AG09319 (cell line): Measurements from ENCODE around the gene C1QTNF1.

Experiments
- DNase-seq: peaks from one replicate; pipeline ENCODE4 v3.0.0-alpha.2; 2010; ENCODE audit warnings: low read depth; ENCODE audit errors: extremely low read depth
- TF ChIP-seq, protein P1 (sequence below): IDR thresholded peaks from 2 replicates; pipeline ENCODE4 v1.5.1; 2011; ENCODE audit warnings: low read depth, mild to moderate bottlenecking, inconsistent platforms, low read length, moderate library complexity

Gene C1QTNF1

GRCh38 chr17:79078476-79079190, 54.7 kb downstream of the C1QTNF1 start:
- DNase-seq: no peak
- TF ChIP-seq, protein P1, sequence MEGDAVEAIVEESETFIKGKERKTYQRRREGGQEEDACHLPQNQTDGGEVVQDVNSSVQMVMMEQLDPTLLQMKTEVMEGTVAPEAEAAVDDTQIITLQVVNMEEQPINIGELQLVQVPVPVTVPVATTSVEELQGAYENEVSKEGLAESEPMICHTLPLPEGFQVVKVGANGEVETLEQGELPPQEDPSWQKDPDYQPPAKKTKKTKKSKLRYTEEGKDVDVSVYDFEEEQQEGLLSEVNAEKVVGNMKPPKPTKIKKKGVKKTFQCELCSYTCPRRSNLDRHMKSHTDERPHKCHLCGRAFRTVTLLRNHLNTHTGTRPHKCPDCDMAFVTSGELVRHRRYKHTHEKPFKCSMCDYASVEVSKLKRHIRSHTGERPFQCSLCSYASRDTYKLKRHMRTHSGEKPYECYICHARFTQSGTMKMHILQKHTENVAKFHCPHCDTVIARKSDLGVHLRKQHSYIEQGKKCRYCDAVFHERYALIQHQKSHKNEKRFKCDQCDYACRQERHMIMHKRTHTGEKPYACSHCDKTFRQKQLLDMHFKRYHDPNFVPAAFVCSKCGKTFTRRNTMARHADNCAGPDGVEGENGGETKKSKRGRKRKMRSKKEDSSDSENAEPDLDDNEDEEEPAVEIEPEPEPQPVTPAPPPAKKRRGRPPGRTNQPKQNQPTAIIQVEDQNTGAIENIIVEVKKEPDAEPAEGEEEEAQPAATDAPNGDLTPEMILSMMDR: no peak

DNA sequence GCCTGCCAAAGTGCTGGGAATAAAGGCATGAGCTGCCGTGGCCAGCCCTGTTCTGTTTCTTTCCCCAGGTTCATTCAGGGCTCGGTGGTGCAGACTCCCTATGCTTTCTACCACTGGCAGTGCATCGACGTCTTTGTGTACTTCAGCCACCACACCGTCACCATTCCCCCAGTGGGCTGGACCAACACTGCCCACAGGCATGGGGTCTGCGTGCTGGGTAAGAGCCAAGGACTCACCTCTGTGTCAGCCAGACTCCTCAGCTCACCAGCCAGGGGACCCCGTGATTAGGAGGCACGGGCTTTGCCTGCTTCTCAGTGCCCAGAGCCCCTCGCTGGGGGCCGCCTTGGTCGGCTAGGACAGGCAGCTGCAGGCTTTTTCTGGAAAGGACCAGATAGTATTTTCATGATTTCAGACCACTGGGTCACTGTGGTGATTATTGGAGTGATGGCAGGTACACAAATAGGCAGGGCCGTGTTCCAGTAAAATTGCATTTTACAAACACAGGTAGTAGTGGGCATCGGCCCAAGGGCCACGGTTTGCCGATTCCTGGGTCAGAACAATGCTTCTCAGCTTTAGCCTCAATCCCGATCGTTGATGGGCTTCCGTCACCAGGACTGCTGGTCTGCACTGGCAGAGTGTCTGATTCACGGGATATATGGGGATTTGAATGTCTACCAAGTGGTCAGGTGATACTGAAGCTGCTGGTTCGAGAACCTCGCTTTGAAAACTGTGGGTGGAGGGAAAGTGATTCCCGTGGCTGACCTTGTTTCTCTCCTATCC, 55.6 kb downstream of the C1QTNF1 start:
- no peak for DNase-seq
- TF ChIP-seq, protein P1: no peak

DNA sequence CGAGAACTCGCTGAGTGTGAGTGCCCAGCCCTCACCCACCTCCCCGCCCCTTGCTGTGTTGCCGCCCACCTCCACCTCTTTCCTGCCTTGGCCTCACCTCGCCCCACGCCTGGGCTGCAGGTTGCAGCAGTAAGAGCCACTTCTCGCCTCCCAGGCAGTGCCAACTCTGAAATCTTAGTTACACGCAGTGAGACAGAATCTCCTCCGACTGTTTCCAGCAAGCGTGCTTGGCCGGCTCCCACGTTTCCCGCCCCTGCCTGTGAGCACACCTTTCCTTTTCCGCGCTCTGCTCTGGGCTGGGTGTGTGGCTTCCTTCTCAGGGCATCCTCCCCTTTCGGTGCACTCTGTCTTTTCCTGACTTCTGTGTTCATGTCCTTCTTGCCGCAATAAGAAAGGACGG, 56.4 kb downstream of the C1QTNF1 start:
- no peak for DNase-seq

DNA sequence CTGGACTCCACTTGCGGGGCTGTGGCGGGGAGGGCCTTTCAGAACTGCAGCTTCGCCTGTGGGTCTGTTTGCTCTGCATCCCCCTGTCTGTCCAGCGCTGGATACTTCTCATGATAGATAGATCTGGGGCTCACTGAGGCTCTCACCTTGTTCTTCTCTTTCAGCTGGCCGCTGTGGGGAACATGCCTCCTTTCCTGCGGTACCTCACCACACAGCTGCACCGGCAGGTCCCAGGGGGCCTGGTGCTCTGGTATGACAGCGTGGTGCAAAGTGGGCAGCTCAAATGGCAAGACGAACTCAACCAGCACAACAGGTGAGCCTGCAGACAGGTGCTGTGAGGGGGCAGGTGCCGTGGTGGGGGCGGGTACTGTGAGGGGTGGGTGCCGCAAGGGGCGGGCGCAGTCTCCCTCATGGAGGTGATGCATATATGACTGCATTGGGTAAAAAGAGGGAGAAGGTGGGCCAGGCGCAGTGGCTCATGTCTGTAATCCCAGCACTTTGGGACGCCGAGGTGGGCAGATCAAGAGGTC, 56.9 kb downstream of the C1QTNF1 start:
- DNase-seq: no peak
- TF ChIP-seq, protein P1: no peak

More for the DNA sequence above, 56.4 kb downstream of the C1QTNF1 start:
- TF ChIP-seq, protein P1: no peak

GRCh38 chr17:79081571-79082276, 57.8 kb downstream of the C1QTNF1 start:
- no peak for DNase-seq
- TF ChIP-seq, protein P1: no peak

GRCh38 chr17:79082311-79083190, 58.6 kb downstream of the C1QTNF1 start:
- no peak for DNase-seq
- TF ChIP-seq, protein P1: peak; percentile 87
